Measurements from ENCODE around the gene ZNF76.

Gene ZNF76

DNA sequence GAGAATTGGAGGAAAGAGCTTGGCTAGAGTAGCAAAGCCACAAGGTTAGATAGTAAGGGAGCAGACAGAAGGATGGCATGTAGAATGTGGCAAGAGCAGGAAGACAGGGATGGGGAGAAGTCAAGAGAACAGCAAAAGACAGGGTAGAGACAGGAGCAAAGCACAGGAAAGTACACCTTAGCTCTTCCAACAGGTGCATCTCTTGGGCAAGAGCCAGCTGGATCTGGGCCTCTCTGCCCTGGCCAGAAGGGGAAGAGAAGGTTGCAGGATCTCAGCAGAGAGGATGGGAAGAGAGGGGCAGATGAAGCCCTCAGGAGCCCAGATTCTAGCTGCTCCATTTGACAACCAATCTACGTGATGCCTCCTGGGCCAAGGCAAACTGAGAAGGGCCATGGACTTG lies 29.0 kb upstream of the ZNF76 start:
- TF ChIP-seq MYC (IDR thresholded peaks at IDR 0.05; ENCODE audit: low read depth, low read length) (no peak), MAX (IDR thresholded peaks at IDR 0.05; ENCODE audit: low read depth, low read length) (no peak), CTCF (IDR thresholded peaks at IDR 0.05; ENCODE audit: low read depth, low read length) (no peak), POLR2A (IDR thresholded peaks at IDR 0.05; ENCODE audit: extremely low read depth, insufficient read length) (no peak)
- no peak for DNase-seq (ENCODE audit: low read depth)
- H3K4me3 ChIP-seq (ENCODE audit: low read depth, low read length), result no peak overlapping the region

GRCh38 chr6:35230950-35231349 lies 28.6 kb upstream of the ZNF76 start:
- no peak for DNase-seq (ENCODE audit: low read depth)
- no peak overlapping the region for H3K4me3 ChIP-seq (ENCODE audit: low read depth, low read length)
- TF ChIP-seq CTCF (IDR thresholded peaks at IDR 0.05; ENCODE audit: low read depth, low read length) (no peak), MAX (IDR thresholded peaks at IDR 0.05; ENCODE audit: low read depth, low read length) (no peak), POLR2A (IDR thresholded peaks at IDR 0.05; ENCODE audit: extremely low read depth, insufficient read length) (no peak), MYC (IDR thresholded peaks at IDR 0.05; ENCODE audit: low read depth, low read length) (no peak)

DNA sequence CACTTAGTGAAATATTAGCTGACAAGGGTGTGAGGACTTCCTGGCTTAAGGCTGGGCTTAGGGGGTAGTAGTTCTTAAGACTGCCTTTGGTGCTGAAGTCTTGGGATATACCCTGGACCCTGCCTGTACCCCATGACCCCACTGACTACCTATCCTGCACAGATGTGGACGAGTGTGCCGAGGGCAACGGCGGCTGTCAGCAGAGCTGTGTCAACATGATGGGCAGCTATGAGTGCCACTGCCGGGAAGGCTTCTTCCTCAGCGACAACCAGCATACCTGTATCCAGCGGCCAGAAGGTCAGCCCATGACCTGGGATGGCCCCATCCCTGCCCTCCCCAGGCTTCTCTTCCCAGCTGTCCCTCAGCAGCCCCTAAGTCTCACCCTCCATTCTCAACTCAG lies 28.0 kb upstream of the ZNF76 start:
- TF ChIP-seq POLR2A (IDR thresholded peaks at IDR 0.05; ENCODE audit: extremely low read depth, insufficient read length), result no peak
- TF ChIP-seq MAX (IDR thresholded peaks at IDR 0.05; ENCODE audit: low read depth, low read length), result no peak
- no peak for TF ChIP-seq CTCF (IDR thresholded peaks at IDR 0.05; ENCODE audit: low read depth, low read length)
- TF ChIP-seq MYC (IDR thresholded peaks at IDR 0.05; ENCODE audit: low read depth, low read length), result no peak
- no peak for DNase-seq (ENCODE audit: low read depth)
- no peak overlapping the region for H3K4me3 ChIP-seq (ENCODE audit: low read depth, low read length)

- no peak for DNase-seq (ENCODE audit: low read depth)
- no peak for TF ChIP-seq POLR2A (IDR thresholded peaks at IDR 0.05; ENCODE audit: extremely low read depth, insufficient read length)
- TF ChIP-seq CTCF (IDR thresholded peaks at IDR 0.05; ENCODE audit: low read depth, low read length), result no peak
- no peak for TF ChIP-seq MYC (IDR thresholded peaks at IDR 0.05; ENCODE audit: low read depth, low read length)
- no peak overlapping the region for H3K4me3 ChIP-seq (ENCODE audit: low read depth, low read length)
Measured at GRCh38 chr6:35234901-35235300, 24.6 kb upstream of the ZNF76 start.

- no peak for TF ChIP-seq POLR2A (IDR thresholded peaks at IDR 0.05; ENCODE audit: extremely low read depth, insufficient read length)
- TF ChIP-seq CTCF (IDR thresholded peaks at IDR 0.05; ENCODE audit: low read depth, low read length), result no peak
- TF ChIP-seq MYC (IDR thresholded peaks at IDR 0.05; ENCODE audit: low read depth, low read length), result no peak
- TF ChIP-seq MAX (IDR thresholded peaks at IDR 0.05; ENCODE audit: low read depth, low read length), result no peak
- DNase-seq (ENCODE audit: low read depth), result no peak
- H3K4me3 ChIP-seq (ENCODE audit: low read depth, low read length), result no peak overlapping the region
Measured at GRCh38 chr6:35236223-35236622, 23.3 kb upstream of the ZNF76 start.

- TF ChIP-seq POLR2A (IDR thresholded peaks at IDR 0.05; ENCODE audit: extremely low read depth, insufficient read length) (no peak), MYC (IDR thresholded peaks at IDR 0.05; ENCODE audit: low read depth, low read length) (no peak), MAX (IDR thresholded peaks at IDR 0.05; ENCODE audit: low read depth, low read length) (no peak), CTCF (IDR thresholded peaks at IDR 0.05; ENCODE audit: low read depth, low read length) (no peak)
- H3K4me3 ChIP-seq (ENCODE audit: low read depth, low read length), result no peak overlapping the region
- DNase-seq (ENCODE audit: low read depth), result peak; percentile 37
Measured at GRCh38 chr6:35237476-35237875, 22.1 kb upstream of the ZNF76 start.

Data from NB4 (cell line).